Body of pancreas (tissue), 4 donors: ENCODE measurements around the gene ZNF236.

Experiments
- CTCF ChIP-seq, 7 experiments: fragments of 450-650 bp in 4 of 7; fragments of 200-600 bp in 3 of 7; sonication (generic) in 3 of 7; IDR thresholded peaks; one replicate each; pipeline ENCODE4 v1.5.1; 2016 to 2019; ENCODE audit warnings: antibody characterized with exemption in 7 of 7
- POLR2A ChIP-seq, 3 donors: fragments of 450-650 bp; IDR thresholded peaks; one replicate each; pipeline ENCODE4 v1.6.1; 2016; ENCODE audit warnings: antibody characterized with exemption in 3 of 3, mild to moderate bottlenecking in 2 of 3

- TF ChIP-seq POLR2A (IDR thresholded peaks at IDR 0.05) (no peak), CTCF (IDR thresholded peaks at IDR 0.05) (no peak)
Observed at GRCh38 chr18:76985951-76986236, 163.5 kb downstream of the ZNF236 start.
